HUES64 (cell line): ENCODE measurements around the gene COL2A1.

Experiments used
- H3K27ac ChIP-seq: 2 replicates; pipeline ENCODE4 v1.7.0; 2013; ENCODE audit warnings: low read depth, low read length, inconsistent platforms
- H3K27me3 ChIP-seq: 2 replicates; pipeline ENCODE4 v1.6.1; 2013; ENCODE audit warnings: mild to moderate bottlenecking, low read length; ENCODE audit not compliant: insufficient read depth
- H3K36me3 ChIP-seq: 2 replicates; pipeline ENCODE4 v1.6.1; 2013; ENCODE audit warnings: mild to moderate bottlenecking, low read length; ENCODE audit not compliant: insufficient read depth
- H3K4me1 ChIP-seq: 2 replicates; pipeline ENCODE4 v1.6.1; 2013; ENCODE audit warnings: mild to moderate bottlenecking, low read length, moderate library complexity; ENCODE audit not compliant: insufficient read depth
- H3K4me3 ChIP-seq: 2 replicates; pipeline ENCODE4 v1.5.1; 2013; ENCODE audit warnings: mild to moderate bottlenecking, low read length, moderate library complexity
- H3K9ac ChIP-seq: 2 replicates; pipeline ENCODE4 v1.6.1; 2013; ENCODE audit warnings: mild to moderate bottlenecking, low read depth, low read length
- H3K9me3 ChIP-seq: 2 replicates; pipeline ENCODE4 v1.6.1; 2013; ENCODE audit warnings: low read depth, low read length; ENCODE audit not compliant: insufficient read depth
- WGBS: fragments of 150-250, 120-280 bp; methylation state at CpG from one replicate; pipeline ENCODE4 v1.1.7; 2013; ENCODE audit warnings: missing lambda C conversion rate; 5-methylcytosine and 5-hydroxymethylcytosine counted together

Gene COL2A1

GRCh38 chr12:47987411-47988072 is 16.7 kb downstream of the COL2A1 start:
- 91% methylated on average over 14 of the region's 14 CpGs for WGBS
- peaks cover 38% of the 10 kb centered on the region for H3K27me3 ChIP-seq
- H3K4me3 ChIP-seq, result no peak overlapping the region
- H3K27ac ChIP-seq, result no peak overlapping the region
- no peaks in the 10 kb centered on the region for H3K9me3 ChIP-seq
- H3K4me1 ChIP-seq, result peaks cover 12% of the 10 kb centered on the region; the same call in 1 of the 2 replicates
- H3K36me3 ChIP-seq, result no peaks in the 10 kb centered on the region
- H3K9ac ChIP-seq, result no peak overlapping the region

DNA sequence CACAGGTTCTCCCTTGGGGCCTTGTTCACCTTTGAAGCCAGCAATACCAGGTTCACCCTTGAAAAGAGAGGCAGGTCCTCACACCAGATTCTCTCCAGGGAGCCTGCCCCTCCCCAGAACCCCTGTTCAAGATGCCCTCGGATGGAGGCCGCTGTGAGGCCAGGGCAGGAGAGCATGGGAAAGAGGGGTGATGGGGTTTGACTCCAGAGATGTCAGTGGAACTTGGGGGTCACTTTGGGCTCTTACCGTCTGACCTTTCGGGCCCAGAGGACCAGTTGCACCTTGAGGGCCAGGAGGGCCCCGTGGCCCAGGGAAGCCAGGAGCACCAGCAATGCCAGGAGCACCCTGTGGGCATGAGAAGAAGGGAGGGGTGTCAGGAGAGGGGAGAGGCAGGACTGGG is 17.4 kb downstream of the COL2A1 start:
- H3K4me1 ChIP-seq, result peaks cover 12% of the 10 kb centered on the region; the same call in 1 of the 2 replicates
- H3K36me3 ChIP-seq, result no peaks in the 10 kb centered on the region
- H3K27ac ChIP-seq, result no peak overlapping the region
- H3K4me3 ChIP-seq, result no peak overlapping the region
- WGBS, result 87% methylated on average over 5 of the region's 5 CpGs
- no peaks in the 10 kb centered on the region for H3K9me3 ChIP-seq
- peaks cover 36% of the 10 kb centered on the region for H3K27me3 ChIP-seq
- H3K9ac ChIP-seq, result no peak overlapping the region

GRCh38 chr12:47986291-47986660 is 18.0 kb downstream of the COL2A1 start:
- no peak overlapping the region for H3K27ac ChIP-seq
- no peak overlapping the region for H3K4me3 ChIP-seq
- WGBS, result 85% methylated on average over 8 of the region's 8 CpGs
- peaks cover 12% of the 10 kb centered on the region; the same call in 1 of the 2 replicates for H3K4me1 ChIP-seq
- peaks cover 37% of the 10 kb centered on the region for H3K27me3 ChIP-seq
- no peaks in the 10 kb centered on the region for H3K36me3 ChIP-seq
- H3K9me3 ChIP-seq, result no peaks in the 10 kb centered on the region
- H3K9ac ChIP-seq, result no peak overlapping the region

DNA sequence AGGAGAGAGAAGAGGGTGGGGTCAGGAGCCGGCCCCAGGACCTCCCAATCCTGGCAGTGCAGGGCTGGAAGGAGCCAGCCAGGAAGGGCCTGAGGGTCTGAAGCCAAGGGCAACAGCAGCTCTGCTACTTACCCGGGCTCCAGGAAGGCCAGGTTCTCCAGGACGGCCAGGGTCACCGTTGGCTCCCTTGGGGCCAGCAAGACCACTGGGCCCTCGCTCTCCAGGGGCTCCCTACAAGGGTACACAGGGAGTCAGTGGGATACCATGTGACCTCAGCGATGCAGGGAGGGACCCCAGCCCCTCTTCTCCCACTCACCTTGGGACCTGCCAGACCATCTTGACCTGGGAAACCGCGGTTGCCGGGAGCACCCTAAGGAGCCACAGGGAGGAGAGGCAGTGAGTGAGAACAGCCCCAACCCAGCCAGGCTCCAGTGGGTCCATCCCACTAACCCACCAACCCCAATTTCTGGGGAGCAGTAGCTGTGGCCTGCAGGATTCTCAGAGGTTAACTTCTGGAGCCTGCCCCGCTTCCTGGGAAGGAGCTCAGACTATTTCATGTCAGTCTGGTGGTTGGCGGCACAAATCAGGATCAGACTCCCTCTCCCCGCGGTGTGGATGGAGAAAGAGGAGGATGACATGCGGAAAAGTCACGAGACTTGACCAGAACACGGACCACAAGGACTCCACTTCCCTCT is 18.5 kb downstream of the COL2A1 start:
- H3K36me3 ChIP-seq, result no peaks in the 10 kb centered on the region
- 90% methylated on average over 16 of the region's 16 CpGs for WGBS
- peaks cover 12% of the 10 kb centered on the region; the same call in 1 of the 2 replicates for H3K4me1 ChIP-seq
- H3K4me3 ChIP-seq, result no peak overlapping the region
- H3K9ac ChIP-seq, result no peak overlapping the region
- H3K27ac ChIP-seq, result no peak overlapping the region
- peaks cover 36% of the 10 kb centered on the region for H3K27me3 ChIP-seq
- H3K9me3 ChIP-seq, result no peaks in the 10 kb centered on the region

DNA sequence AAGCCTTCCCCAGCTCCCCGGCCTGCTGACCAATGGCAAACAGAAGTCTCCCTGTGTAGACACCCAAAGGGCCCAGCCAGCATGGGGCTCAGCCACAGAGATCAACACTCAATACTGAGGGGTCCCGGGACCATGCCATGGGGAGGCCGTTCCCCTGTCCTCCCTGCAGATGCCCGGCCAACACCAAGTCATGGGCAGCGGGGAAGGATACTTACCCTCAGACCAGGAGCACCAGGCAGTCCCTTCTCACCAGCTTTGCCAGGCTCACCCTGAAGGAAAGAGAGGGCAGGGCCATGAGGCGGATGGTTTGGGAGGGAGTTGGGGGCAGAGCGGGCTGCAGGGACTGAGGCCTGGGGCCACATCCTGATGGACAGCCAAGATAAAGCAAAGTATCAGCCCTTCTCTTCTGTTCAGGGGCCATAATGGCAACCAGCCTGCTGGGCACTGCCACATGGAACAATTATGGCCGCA is 19.9 kb downstream of the COL2A1 start:
- Histone ChIP-seq H3K36me3 (no peaks in the 10 kb centered on the region), H3K4me1 (peaks cover 12% of the 10 kb centered on the region; the same call in 1 of the 2 replicates), H3K27me3 (peaks cover 26% of the 10 kb centered on the region), H3K27ac (no peak overlapping the region), H3K9me3 (no peaks in the 10 kb centered on the region), H3K4me3 (no peak overlapping the region), H3K9ac (no peak overlapping the region)
- 85% methylated on average over 8 of the region's 8 CpGs for WGBS

DNA sequence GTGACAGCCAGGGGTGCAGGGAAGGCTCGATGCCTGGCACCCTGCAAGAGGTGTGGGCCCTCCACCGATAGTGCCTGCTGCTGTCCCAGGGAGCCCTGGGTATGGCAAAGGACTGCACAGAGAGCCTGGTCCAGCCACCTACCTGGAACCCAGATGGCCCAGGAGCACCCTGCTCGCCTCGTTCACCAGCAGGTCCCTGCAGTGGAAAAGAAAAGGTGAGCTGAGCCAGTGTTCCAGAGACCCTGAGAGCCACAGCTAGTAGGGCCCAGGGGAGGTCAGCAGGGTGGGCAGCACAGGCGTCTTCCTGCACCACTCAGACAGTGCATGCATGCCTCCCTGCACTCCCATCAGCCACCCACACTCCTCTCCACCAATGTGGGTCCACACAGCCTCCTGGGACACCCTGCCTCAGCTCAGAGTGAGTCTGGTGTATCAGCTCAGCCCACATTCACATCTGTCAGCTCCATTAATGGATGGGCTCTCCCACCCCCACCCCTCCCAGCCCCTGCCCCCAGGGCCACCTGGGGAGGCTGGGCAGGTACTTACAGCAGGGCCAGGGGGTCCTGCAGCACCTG is 20.6 kb downstream of the COL2A1 start:
- H3K9ac ChIP-seq, result no peak overlapping the region
- H3K9me3 ChIP-seq, result no peaks in the 10 kb centered on the region
- 86% methylated on average over 5 of the region's 5 CpGs for WGBS
- H3K36me3 ChIP-seq, result no peaks in the 10 kb centered on the region
- peaks cover 8% of the 10 kb centered on the region; the same call in 1 of the 2 replicates for H3K4me1 ChIP-seq
- no peak overlapping the region for H3K4me3 ChIP-seq
- H3K27ac ChIP-seq, result no peak overlapping the region
- peaks cover 21% of the 10 kb centered on the region for H3K27me3 ChIP-seq

- no peaks in the 10 kb centered on the region for H3K36me3 ChIP-seq
Measured at GRCh38 chr12:47982770-47983169, 21.5 kb downstream of the COL2A1 start.

DNA sequence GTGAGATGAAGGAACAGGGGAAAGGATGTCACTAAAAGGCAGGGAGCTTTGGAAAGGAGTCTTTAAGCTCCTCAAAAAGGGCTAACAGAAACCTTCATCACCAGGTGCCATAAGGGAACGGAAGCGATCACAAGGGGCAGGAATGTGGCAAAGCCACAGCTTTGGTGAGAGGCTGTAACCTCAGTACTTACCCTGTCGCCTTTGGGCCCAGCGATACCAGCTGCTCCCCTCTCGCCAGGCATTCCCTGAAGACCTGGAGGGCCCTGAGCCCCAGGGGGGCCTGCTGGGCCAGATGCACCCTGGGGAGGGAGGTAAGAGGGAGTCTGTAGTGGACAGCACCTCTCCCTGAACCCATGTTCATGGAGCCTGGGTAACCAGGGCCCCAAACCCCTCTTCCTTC is 22.0 kb downstream of the COL2A1 start:
- WGBS, result 75% methylated on average over 5 of the region's 5 CpGs
- H3K27me3 ChIP-seq, result peaks cover 25% of the 10 kb centered on the region

More at GRCh38 chr12:47982770-47983169, 21.5 kb downstream of the COL2A1 start:
- Histone ChIP-seq H3K27me3 (peaks cover 24% of the 10 kb centered on the region), H3K9me3 (no peaks in the 10 kb centered on the region), H3K27ac (no peak overlapping the region), H3K9ac (no peak overlapping the region), H3K4me3 (no peak overlapping the region), H3K4me1 (no peaks in the 10 kb centered on the region)
- WGBS, result 88% methylated on average over 11 of the region's 11 CpGs

DNA sequence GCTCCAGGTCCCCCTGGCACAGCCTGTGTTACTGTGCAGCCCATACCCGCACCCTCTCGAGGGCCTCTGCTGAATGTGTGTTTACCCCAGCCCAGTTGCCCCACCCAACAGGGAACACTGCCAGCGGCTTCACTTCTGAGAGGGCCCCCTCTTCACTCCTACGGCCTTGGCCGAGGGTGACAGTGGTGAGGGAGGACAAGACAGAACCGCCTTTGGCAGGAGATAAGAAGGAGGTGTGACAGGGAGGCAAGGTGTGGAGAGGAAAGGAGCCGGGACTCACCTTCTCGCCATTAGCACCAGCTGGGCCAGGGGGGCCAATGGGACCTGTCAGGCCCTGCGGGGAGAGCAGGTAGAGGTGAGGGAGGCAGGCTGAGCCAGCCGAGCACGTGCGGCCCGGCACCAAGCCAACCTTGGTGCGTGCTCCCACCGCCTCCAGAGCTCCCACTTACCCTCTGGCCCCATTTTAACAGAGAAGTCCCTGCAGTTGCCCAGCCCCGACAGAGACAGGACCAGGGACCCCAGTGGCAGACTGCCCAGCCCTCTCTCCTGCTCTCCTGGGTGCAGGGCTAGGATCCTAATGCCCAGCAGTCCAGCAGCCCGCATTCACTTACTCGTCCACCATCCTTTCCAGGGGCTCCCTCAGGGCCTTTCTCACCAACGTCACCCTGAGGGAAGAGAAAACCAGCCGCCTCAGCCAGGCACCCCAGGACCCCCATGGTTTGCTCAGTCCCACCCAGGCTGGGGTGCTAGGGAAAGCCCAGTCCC is 22.6 kb downstream of the COL2A1 start:
- Histone ChIP-seq H3K9me3 (no peaks in the 10 kb centered on the region), H3K27me3 (peaks cover 25% of the 10 kb centered on the region), H3K27ac (no peak overlapping the region), H3K4me3 (no peak overlapping the region), H3K36me3 (no peaks in the 10 kb centered on the region), H3K4me1 (no peaks in the 10 kb centered on the region), H3K9ac (no peak overlapping the region)
- 85% methylated on average over 20 of the region's 20 CpGs for WGBS

More for the DNA sequence above, 22.0 kb downstream of the COL2A1 start:
- Histone ChIP-seq H3K9me3 (no peaks in the 10 kb centered on the region), H3K36me3 (no peaks in the 10 kb centered on the region), H3K9ac (no peak overlapping the region), H3K4me1 (no peaks in the 10 kb centered on the region), H3K27ac (no peak overlapping the region), H3K4me3 (no peak overlapping the region)

GRCh38 chr12:47980779-47981495 is 23.3 kb downstream of the COL2A1 start:
- Histone ChIP-seq H3K9me3 (no peaks in the 10 kb centered on the region), H3K27ac (no peak overlapping the region), H3K9ac (no peak overlapping the region), H3K27me3 (peaks cover 23% of the 10 kb centered on the region), H3K36me3 (no peaks in the 10 kb centered on the region), H3K4me1 (no peaks in the 10 kb centered on the region), H3K4me3 (no peak overlapping the region)
- 89% methylated on average over 17 of the region's 17 CpGs for WGBS
